Endothelial cell of umbilical vein (primary cell): ENCODE measurements around the gene CUBN.

Experiments used
- EZH2 ChIP-seq: IDR thresholded peaks from 2 replicates; pipeline ENCODE4 v1.6.1; 2012; ENCODE audit warnings: borderline replicate concordance, low read depth, mild to moderate bottlenecking, moderate library complexity, low read length, inconsistent platforms; ENCODE audit not compliant: severe bottlenecking
- TF ChIP-seq, protein P1 (sequence below), 2 donors: IDR thresholded peaks; 1 replicate in 1 of 2; 2 replicates in 1 of 2; pipeline ENCODE4 v1.5.1; 2011; ENCODE audit warnings: low read length in 2 of 2, mild to moderate bottlenecking in 2 of 2, moderate library complexity in 2 of 2, control low read depth in 1 of 2, inconsistent platforms in 1 of 2, low read depth in 1 of 2; ENCODE audit not compliant: insufficient read depth in 1 of 2; ENCODE audit errors: extremely low read depth in 1 of 2

DNA sequence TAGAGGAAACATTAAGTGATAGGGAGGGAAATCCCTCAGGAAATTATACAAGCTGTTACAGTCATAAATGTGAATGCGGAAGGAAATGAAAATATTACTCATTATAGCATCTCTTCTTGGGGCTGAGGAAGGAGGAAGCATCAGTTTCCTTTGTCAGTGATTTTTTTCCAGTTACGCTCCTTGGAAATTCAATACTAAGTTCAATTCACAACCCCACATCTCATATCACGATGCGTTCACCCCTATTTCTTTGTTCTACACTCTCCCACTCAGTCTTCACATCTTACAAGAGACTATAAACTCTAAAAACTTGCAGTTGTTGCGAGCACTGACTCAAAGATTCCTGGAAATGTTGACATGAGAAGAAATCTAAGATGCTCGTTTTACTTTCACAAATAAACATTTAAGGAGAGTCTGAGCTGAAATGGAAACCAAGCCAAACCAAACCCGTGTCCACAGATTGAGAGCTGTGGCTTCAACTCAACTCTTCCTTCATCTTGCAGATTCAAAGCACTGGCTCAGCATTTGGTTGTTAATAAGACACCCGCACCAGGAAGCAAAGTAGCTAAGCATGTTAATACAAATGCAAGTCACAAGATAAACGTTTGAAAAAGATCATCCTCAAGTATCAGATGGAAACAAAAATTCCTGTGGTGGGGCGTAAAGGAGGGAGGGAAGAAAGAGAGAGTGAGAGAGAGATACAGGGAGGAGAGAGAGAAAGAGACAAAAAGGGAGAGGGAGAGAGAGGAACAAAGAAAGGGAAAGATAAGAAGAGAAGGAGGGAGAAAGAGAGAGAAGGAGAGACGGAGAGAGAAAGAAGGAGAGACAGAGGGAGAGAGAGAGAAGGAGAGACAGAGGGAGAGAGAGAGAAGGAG is 162.4 kb downstream of the CUBN start:
- TF ChIP-seq, protein P1, sequence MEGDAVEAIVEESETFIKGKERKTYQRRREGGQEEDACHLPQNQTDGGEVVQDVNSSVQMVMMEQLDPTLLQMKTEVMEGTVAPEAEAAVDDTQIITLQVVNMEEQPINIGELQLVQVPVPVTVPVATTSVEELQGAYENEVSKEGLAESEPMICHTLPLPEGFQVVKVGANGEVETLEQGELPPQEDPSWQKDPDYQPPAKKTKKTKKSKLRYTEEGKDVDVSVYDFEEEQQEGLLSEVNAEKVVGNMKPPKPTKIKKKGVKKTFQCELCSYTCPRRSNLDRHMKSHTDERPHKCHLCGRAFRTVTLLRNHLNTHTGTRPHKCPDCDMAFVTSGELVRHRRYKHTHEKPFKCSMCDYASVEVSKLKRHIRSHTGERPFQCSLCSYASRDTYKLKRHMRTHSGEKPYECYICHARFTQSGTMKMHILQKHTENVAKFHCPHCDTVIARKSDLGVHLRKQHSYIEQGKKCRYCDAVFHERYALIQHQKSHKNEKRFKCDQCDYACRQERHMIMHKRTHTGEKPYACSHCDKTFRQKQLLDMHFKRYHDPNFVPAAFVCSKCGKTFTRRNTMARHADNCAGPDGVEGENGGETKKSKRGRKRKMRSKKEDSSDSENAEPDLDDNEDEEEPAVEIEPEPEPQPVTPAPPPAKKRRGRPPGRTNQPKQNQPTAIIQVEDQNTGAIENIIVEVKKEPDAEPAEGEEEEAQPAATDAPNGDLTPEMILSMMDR (IDR thresholded peaks at IDR 0.05; ENCODE audit: extremely low read depth in 1 of 2, insufficient read depth in 1 of 2, low read depth in 1 of 2, low read length in 2 of 2), result no peak
- TF ChIP-seq EZH2, result no peak
